Psoas muscle (tissue), 8 donors: ENCODE data around the gene HOATZ. TPM values are rescaled to one million over a fixed set of nuclear protein-coding genes. Genes with fewer than 3 reads are reported as not detected.

ENCODE experiments used
- ATAC-seq, 4 donors: fragments of 200-7000 bp; cut with Tn5 transposase; one replicate each; pipeline ENCODE4 v1.9.1; 2020; ENCODE audit warnings: moderate library complexity in 3 of 4, mild to moderate bottlenecking in 2 of 4
- DNase-seq, 2 donors: peaks; one replicate each; pipeline ENCODE4 v3.0.0-alpha.2; 2020
- H3K27ac ChIP-seq: fragments of 200-600 bp; one replicate; pipeline ENCODE4 v1.8.0; 2022
- H3K27me3 ChIP-seq, 3 donors: fragments of 200-600 bp in 1 of 3; one replicate each; pipeline versions ENCODE4 v1.6.1 to v1.8.0; 2013 to 2022; ENCODE audit warnings: low read length in 2 of 3, mild to moderate bottlenecking in 2 of 3, moderate library complexity in 1 of 3; ENCODE audit not compliant: insufficient read depth in 3 of 3
- H3K36me3 ChIP-seq, 2 donors: fragments of 200-600 bp in 1 of 2; one replicate each; pipeline versions ENCODE4 v1.6.1 to v1.8.0; 2013 to 2022; ENCODE audit warnings: low read depth in 1 of 2, mild to moderate bottlenecking in 1 of 2, moderate library complexity in 1 of 2; ENCODE audit not compliant: insufficient read depth in 1 of 2
- H3K4me1 ChIP-seq: fragments of 200-600 bp; one replicate; pipeline ENCODE4 v1.8.0; 2022
- H3K4me3 ChIP-seq: fragments of 200-600 bp; one replicate; pipeline ENCODE4 v1.8.0; 2022; ENCODE audit warnings: mild to moderate bottlenecking
- H3K9me3 ChIP-seq: fragments of 200-600 bp; one replicate; pipeline ENCODE4 v1.8.0; 2022
- WGBS, 3 donors: extraction: QIAGEN DNeasy Blood & Tissue Kit; methylation state at CpG; one replicate each; pipeline versions ENCODE4 v1.1.6 to v1.1.7; 2013; 5-methylcytosine and 5-hydroxymethylcytosine counted together
- intact Hi-C, 2 donors: fragments of 100-400 bp; cut with DNase I; formaldehyde crosslinking; loops; one replicate each; pipeline versions ENCODE4 v1.11.0 to v1.14.2; 2022
- polyA plus RNA-seq, 3 donors: library from polyadenylated mRNA; stranded (reverse); fragments of 200-250 nt; gene quantifications; one replicate each; pipeline ENCODE4 v1.2.3, GENCODE V29; 2013
- total RNA-seq, 4 donors: library from RNA; stranded (reverse); fragmentation: NEBNext Ultra II Directional in 2 of 4; extraction: Animal tissue kit (Norgen Biotek cat#: 25700) in 2 of 4; gene quantifications; one replicate each; pipeline versions ENCODE4 v1.2.1 to v1.2.4, GENCODE V29; 2021 to 2023
- TF ChIP-seq, protein P1 (sequence below): fragments of 200-600 bp; IDR thresholded peaks from one replicate; pipeline ENCODE4 v1.8.0; 2022; ENCODE audit warnings: antibody characterized with exemption
- donor health status: healthy with polysubstance abuse.
- donor health status: DM: no; HTN: no; CAD: no; lungs with moderate emphysema.
- donor health status: Bipolar disorder and iron deficiency.
- donor health status: healthy.
- donor health status: DM: yes; HTN: yes; CAD: no.
- donor health status: DM: no; HTN: no; CAD: no.
- donor health status: DM: no; HTN: no; CAD: no.
- donor health status: DM: yes; HTN: yes; CAD: no.

HOATZ gene
- total and polyA plus RNA-seq, 7 donors = not detected

DNA sequence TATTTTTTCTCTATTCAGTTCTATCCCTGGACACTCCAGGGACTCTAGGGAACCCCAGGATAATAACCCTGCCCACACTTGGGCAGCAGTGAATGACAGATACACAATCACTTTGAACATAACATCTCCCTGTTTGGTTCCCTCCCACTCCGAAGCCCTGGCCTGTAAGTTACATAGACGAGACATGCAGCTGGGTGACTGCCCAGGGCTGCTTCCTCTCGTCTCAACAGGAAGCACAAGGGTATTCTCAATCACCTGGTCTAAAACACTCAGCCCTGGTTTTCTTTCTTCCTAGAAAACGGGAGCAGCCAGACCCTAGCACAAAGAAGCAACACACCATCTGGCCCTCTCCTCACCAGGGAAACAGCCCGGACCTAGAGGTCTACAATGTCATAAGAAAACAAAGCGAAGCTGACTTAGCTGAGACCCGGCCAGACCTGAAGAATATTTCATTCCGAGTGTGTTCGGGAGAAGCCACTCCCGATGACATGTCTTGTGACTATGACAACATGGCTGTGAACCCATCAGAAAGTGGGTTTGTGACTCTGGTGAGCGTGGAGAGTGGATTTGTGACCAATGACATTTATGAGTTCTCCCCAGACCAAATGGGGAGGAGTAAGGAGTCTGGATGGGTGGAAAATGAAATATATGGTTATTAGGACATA lies 45.4 kb downstream of the HOATZ start:
- no peak for DNase-seq
- TF ChIP-seq, protein P1, sequence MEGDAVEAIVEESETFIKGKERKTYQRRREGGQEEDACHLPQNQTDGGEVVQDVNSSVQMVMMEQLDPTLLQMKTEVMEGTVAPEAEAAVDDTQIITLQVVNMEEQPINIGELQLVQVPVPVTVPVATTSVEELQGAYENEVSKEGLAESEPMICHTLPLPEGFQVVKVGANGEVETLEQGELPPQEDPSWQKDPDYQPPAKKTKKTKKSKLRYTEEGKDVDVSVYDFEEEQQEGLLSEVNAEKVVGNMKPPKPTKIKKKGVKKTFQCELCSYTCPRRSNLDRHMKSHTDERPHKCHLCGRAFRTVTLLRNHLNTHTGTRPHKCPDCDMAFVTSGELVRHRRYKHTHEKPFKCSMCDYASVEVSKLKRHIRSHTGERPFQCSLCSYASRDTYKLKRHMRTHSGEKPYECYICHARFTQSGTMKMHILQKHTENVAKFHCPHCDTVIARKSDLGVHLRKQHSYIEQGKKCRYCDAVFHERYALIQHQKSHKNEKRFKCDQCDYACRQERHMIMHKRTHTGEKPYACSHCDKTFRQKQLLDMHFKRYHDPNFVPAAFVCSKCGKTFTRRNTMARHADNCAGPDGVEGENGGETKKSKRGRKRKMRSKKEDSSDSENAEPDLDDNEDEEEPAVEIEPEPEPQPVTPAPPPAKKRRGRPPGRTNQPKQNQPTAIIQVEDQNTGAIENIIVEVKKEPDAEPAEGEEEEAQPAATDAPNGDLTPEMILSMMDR = no peak
- Histone ChIP-seq H3K27me3 (no peaks in the 10 kb centered on the region), H3K9me3 (no peaks in the 10 kb centered on the region), H3K36me3 (peaks cover 3 to 7% of the 10 kb centered on the region in 2 donors), H3K4me1 (peaks cover 8% of the 10 kb centered on the region), H3K4me3 (no peak overlapping the region), H3K27ac (no peak overlapping the region)
- no peak for ATAC-seq
- intact Hi-C loops = no loop called here
- 70 to 77% (median 73%) methylated on average over 11 of the region's 11 CpGs for WGBS, 3 donors

DNA sequence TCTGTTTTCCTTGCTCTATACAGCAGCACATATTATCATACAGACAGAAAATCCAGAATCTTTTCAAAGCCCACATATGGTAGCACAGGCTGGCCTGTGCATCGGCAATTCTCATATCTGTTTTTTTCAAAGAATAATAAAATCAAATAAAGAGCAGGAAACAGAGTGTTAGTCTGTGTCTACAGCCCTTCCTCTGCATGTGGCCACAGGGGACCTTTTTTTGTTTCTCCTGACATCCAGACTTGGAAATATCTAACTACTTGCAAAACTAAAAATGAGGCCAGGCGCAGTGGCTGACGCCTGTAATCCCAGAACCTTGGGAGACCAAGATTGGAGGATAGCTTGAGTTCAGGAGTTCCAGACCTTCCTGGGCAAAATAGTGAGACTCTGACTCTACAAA lies 46.2 kb downstream of the HOATZ start:
- Histone ChIP-seq H3K27ac (no peak overlapping the region), H3K27me3 (no peaks in the 10 kb centered on the region), H3K4me3 (no peak overlapping the region), H3K4me1 (peaks cover 8% of the 10 kb centered on the region), H3K9me3 (no peaks in the 10 kb centered on the region), H3K36me3 (peaks cover 3 to 7% of the 10 kb centered on the region in 2 donors)
- DNase-seq (no peak), ATAC-seq (no peak)
- TF ChIP-seq, protein P1 = no peak
- intact Hi-C loops = no loop called here
- WGBS, 3 donors = 77 to 85% (median 80%) methylated on average over 3 of the region's 3 CpGs

GRCh38 chr11:111561306-111561705 lies 46.7 kb downstream of the HOATZ start:
- Histone ChIP-seq H3K4me1 (peaks cover 8% of the 10 kb centered on the region), H3K27me3 (no peaks in the 10 kb centered on the region), H3K4me3 (no peak overlapping the region), H3K9me3 (no peaks in the 10 kb centered on the region), H3K36me3 (peaks cover 3 to 7% of the 10 kb centered on the region in 2 donors), H3K27ac (no peak overlapping the region)
- TF ChIP-seq, protein P1 = no peak
- DNase-seq (no peak), ATAC-seq (no peak)
- intact Hi-C loops = no loop called here
- 86 to 91% (median 86%) methylated on average over 3 of the region's 3 CpGs for WGBS, 3 donors

- ATAC-seq = no peak
- no peaks in the 10 kb centered on the region for H3K9me3 ChIP-seq
These were observed 47.3 kb downstream of the HOATZ start for GRCh38 chr11:111561791-111562325.

More at GRCh38 chr11:111561791-111562325, 47.3 kb downstream of the HOATZ start:
- peaks cover 8% of the 10 kb centered on the region for H3K4me1 ChIP-seq
- TF ChIP-seq, protein P1 = no peak
- no peak for DNase-seq
- 57 to 87% (median 73%) methylated on average over 3 of the region's 3 CpGs for WGBS, 3 donors
- intact Hi-C loops = no loop called here
- H3K4me3 ChIP-seq = no peak overlapping the region
- H3K27me3 ChIP-seq = no peaks in the 10 kb centered on the region
- no peak overlapping the region for H3K27ac ChIP-seq
- H3K36me3 ChIP-seq = peaks cover 3 to 7% of the 10 kb centered on the region in 2 donors
